Inflammatory macrophage treated with lipopolysaccharide for 4 hours (primary cell): ENCODE measurements around the gene PKN2.
"Not testable (repeated sequence)": the region's sequence is repeated elsewhere in the genome, so short reads cannot be mapped to it uniquely, and the experiment has no call there.

Source experiments
- DNase-seq: peaks from one replicate; pipeline ENCODE4 v3.0.0-alpha.2; 2020

PKN2 gene

DNA sequence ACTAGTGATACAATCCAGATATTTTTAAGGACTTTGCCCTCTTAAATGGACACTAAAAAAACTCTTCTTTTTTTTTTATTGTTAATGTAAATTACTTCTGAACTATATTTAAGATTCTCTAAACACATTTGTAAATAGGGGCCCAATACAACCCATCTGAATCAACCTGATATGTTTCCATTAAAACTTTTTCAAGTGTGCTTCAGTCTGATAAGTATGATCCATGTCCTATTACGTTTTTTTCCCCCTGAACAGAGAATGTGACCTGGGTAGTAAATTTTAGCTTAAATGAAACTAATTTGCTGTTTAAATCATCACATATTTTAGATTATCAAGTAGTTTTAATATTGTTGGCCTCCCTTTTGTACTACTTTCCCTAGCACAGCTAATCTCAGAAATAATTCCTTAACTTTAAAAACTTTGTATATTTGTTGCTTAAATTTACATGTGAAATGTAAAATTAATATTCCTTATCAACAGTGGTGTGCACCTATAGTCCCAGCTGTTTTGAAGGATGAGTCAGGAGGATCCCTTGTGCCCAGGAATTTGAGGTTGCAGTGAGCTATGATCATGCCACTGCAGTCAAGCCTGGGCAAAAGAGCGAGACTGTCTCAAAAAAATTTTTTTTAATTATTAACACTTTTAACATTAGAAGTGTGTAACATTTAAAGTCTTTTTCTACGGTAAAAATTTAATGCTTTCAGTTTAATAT is 3.0 kb upstream of the PKN2 start:
- no peak for DNase-seq

DNA sequence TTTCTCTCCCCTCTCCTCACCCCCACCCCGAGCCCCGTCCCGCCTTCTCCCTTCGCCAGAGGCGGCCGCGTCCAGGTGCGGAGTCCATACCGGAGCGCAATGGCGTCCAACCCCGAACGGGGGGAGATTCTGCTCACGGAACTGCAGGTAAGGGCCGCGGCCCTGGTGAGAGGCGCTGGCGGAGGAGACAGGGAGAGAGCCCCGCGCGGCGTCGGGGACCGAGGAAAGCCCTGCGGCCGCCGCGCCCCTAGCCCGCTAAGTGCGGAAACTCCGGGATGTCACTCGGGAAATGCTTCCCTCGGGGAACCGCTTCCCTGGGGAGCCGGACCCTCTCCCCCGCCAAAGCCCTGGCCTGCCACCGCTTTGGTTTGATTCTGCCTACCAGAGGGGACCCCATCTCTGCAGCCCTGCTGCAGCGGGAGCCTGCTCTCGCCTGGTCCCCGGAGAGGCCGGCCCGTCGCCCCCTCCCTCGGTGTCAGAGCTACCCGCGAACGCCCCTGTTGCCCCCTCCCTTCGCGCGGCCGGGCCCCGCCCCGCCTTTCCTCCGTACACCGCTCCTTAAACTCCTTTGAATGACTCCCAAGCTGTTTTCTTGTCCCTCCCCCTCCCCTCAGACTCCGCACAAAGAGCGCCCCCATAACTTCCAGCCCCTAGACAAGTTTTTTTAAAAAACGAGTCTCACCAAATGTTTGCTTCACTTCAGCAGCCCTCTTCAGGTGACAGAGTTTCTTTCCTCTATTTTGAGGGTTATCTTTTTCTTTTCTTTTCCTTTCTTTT is 597 bp downstream of the PKN2 start:
- peak; percentile 21 for DNase-seq

DNA sequence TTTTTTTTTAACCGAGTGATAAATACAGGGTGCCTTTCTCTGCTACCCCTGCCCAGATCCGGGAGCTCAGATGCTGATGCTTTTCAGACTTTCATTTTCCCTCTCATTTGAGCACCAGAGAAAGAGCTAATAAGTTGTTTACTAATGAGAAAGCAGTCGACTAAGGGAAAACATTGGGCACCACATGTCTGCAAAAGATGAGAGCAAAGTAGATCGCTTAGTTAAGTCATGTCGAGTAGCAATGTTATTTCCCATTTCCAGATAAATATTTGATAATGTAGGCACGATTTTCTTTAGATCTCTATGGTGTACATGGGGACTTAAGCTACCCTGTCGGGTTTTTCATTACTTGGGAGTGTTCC is 1.2 kb downstream of the PKN2 start:
- DNase-seq: peak; percentile 42

DNA sequence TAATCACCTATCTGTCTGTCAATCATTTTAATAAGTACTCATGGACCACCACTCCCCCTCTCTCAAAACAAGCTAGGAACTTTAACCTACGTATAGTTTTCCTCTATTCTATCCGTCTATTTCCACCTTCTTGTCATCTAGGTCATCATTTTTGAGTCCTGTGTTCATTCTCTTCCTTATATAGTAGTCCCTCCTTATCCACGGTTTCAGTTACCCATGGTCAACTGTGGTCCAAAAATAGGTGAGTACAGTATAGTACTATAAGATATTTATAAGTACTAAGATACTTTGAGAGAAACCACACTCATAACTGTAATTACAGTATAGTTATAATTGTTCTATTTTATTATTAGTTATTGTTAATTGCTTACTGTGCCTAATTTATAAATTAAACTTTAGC is 7.5 kb downstream of the PKN2 start:
- DNase-seq: no peak

DNA sequence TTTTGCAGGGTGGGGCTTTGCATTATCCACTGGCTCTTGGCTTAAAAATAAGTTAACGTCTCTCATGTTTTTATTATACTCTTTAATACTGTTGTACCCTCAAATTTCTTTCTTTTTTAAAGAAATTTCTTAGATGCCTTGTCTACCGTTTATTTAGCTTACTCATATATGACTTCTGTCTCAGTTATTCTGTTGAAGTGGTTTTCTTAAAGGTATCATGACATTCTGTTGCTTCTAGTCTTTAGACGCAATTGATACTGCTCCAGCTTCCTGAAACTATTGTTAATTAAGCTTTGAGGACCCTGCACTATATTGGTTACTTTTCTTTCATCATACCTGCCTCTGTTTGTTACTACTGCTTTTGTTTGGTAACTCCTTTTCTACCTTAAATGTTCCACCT is 11.7 kb downstream of the PKN2 start:
- DNase-seq: no peak

DNA sequence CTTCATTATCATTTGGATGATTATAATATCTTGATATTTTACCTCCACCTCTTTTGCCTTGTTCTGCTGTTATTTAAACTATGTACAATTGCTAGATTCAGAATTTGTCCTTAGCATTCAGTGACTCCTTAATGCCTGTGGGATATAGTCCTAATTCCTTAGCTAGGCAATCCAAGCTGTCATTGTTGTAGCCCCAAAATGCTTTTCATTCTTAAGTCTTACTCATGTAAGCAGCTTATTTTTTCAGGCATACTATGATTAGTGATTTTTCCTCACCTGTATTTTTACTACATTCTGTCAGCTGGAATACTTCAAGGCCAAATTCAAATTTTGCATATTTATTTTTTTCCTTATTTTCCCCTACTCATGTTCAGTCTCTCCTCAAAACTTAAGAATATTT is 13.4 kb downstream of the PKN2 start:
- DNase-seq: no peak

DNA sequence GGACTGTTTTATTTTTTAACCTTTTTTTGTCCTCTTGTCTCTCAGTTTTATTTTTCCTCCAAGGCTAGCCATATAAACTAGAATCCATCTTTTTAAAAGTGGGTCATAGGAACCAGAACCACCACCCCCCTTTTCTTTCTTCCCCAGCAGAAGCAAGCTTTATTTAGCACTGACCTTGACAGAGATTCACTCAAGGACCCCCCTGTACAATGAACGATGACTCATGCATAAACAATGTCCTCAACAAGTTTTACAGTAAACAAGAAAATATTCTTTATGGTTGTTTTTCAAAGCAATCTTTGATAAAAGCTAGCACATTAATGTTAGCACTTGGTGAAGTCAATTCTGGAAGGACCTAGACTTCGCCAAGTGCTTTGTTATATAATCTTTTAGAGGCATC is 14.1 kb downstream of the PKN2 start:
- DNase-seq: no peak

DNA sequence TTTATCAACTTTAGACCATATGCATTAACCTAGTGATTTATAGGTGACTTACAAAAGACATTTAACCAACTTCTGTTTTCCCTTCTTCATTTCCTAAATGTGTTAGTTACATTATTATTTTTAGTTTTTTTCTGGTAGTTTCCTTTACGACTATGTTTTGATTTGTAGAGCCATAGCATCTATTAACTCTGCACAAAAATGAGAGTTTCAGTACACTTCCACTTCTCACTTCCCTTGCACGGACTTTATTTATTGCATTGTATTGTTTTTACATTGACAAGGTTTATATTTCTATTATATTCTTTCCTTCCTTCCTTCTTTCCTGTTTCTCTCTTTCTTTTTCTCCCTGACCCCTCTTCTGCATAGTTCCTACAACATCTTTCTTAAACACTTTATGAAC is 14.7 kb downstream of the PKN2 start:
- no peak for DNase-seq

DNA sequence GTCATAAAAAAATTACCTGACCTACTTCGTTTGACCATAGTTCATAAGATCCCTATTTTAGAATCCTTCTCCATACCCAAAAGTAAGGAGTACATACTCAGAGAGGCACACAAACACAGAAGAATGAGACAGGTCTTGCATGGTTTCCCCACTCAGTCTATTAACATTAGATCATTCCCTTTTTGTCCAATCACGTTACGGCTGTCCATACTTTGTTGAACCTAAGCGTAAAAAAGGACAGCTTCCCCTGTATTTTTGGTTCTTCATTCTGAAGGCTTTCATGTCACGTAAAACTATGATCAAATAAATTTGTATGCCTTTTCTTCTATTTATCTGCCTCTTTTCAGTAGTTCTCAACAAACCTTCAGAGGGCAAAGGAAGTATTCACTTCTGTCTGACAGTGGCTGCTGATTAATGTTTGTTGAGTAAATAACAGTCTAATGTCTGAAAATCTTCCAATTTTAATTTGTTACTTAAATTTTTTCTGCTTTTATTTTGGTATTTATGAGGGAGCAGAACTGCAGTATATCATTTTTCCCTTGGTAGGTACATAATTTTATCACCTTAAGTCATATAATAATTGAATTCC is 16.4 kb downstream of the PKN2 start:
- peak; percentile 71 for DNase-seq

DNA sequence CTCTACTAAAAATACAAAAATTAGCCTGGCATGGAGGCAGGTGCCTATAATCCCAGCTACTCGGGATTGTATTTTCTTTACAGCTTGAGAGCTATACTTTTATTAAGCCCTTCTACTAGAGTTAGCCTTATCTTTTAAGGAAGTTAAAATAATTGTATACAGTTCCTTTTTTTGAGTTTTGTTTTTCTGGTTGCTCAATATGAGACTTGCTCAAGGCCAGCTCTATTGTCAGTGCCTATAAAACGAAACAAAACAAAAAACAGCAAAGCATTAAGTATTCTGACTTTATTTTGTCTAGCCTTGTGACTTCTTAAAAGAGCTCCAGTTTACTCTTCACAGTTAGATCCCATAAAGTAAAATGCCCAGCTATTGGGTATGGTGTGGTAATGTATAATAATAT is 17.2 kb downstream of the PKN2 start:
- DNase-seq: peak; percentile 94

DNA sequence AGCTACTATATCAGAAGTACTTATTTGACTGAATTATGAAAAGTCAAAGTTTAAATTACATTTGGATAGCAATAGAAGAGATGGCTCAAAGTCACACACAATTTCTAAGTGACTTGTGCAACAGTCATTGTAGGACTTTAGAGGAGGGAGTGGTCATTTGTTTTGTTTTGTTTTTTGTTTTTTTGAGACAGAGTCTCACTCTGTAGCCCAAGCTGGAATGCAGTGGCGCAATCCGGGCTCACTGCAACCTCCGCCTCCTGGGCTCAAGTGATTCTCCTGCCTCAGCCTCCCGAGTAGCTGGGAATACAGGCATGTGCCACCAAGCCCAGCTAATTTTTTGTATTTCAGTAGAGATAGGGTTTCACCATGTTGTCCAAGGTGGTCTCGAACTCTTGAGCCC is 17.7 kb downstream of the PKN2 start:
- peak; percentile 87 for DNase-seq

DNA sequence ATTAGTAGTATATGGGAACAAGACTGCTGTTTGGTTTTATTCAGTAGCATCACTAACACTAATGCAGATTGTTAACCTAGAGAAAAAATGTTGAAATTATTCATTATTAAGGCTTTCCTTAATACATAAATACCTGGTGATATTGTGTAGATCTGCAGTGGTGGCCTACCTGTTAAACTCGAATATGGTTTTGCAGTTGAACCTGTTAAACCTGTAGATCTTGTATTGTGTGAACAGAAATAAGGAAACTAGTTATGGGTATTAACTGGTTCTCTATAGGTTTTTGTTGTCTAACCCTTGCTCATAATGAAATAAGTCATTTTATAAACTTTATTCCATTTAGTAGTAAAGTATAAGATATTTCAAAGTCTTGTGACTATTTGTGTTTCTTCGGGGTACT is 23.9 kb downstream of the PKN2 start:
- no peak for DNase-seq

DNA sequence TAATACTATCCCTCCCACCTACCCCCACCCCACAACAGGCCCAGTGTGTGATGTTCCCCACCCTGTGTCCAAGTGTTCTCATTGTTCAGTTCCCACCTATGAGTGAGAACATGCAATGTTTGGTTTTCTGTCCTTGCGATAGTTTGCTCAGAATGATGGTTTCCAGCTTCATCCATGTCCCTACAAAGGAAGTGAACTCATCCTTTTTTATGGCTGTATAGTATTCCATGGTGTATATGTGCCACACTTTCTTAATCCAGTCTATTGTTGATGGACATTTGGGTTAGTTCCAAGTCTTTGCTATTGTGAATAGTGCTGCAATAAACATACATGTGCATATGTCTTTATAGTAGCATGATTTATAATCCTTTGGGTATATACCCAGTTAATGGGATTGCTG is 28.8 kb downstream of the PKN2 start:
- not testable (repeated sequence) for DNase-seq

DNA sequence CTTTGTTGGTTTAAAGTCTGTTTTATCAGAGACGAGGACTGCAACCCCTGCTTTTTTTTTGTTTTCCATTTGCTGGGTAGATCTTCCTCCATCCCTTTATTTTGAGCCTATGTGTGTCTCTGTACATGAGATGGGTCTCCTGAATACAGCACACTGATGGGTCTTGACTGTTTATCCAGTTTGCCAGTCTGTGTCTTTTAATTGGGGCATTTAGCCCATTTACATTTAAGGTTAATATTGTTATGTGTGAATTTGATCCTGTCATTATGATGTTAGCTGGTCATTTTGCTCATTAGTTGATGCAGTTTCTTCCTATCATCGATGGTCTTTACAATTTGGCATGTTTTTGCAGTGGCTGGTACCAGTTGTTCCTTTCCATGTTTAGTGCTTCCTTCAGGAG is 32.5 kb downstream of the PKN2 start:
- DNase-seq: not testable (repeated sequence)

DNA sequence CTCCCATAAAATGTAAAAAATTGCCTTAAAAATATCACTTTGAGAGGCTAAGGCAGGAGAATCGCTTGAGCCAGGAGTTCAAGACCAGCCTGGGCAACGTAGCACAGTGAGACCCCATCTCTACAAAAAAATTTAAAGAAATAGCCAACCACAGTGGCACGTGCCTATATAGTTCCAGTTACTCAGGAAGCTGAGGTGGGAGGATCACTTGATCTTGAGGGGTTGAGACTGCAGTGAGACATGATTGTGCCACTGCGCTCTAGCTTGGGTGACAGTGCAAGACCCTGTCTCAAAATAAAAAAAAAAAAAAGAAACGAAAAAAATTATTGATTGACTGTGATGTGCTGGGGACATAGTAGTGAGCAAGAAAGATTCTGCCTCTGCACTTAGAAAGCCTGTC is 38.4 kb downstream of the PKN2 start:
- no peak for DNase-seq

DNA sequence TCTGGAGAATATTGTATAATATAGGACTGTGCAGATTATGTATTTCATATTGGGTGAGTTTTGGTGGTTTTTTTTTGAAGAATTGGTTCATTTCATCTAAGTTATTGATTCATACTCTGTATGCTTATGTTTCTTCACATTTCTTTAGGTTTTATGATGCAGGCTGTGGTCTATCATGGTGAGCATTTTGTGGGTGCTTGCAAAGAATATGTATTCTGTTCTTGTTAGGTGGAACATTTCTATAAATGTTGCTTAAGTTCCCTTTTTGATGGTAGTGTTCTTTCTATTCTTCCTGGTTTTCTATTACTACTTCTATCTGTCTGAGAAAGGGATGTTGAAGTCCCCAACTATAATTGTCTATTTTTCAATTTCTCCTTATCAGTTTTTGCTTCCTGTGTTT is 42.6 kb downstream of the PKN2 start:
- peak; percentile 33 for DNase-seq

DNA sequence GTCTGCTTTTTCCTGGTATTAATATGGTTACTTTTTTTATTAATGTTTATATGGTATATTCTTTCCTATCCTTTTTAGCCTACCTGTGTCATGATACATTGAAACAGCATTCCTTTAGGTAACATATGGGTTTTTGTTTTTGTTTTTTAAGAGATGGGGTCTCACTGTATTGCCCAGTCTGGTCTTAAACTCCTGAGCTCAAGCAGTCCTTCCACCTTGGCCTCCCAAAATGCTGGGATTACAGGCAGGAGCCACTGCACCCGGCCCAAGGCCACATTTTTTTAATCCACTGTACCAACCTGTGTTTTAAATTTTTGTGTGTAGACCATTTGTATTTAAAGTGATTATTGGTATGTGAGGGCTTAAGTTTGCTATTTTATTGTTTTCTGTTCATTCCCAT is 43.1 kb downstream of the PKN2 start:
- no peak for DNase-seq

DNA sequence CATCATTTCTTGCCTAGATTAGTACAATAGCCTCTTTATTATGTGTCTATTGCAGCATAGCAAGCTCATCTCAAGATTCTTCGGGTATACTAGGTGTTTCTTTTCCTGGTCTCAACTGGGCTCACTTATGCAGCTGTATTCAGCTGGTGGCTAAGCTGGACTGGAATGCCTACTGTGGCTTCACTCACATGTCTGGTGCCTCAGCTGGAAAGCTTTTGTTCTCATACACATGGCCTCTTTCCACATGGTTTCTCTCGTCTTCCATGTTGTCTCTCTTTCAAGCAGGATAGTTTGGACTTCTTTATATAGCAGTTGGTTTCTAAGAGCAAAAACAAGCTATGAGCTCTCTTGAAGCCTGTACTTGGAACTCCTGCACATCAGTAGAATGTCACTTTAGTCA is 45.2 kb downstream of the PKN2 start:
- DNase-seq: no peak

DNA sequence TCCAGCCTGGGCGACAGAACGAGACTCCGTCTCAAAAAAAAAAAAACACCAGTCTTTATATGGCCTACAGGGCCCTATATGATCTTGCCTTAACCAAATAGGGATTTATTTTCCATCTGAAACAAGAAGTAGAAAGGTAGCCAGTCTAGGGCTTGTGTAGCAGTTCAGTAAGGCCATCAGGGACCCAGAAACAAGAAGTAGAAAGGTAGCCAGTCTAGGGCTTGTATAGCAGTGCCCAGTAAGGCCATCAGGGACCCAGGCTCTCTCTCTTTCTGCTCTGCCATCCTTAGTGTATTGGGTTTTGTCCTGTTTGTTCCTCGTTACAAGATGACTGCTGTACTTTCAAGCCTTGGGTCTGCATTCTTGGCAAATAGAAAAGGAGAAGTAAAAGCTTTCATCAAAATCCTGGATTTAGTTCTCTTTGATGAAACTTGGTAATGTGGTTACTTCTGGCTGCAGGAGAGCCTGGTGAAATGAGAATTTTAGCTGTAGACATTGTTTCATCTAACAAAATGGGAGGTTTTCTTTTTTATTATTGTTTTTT is 46.1 kb downstream of the PKN2 start:
- DNase-seq: peak; percentile 38

DNA sequence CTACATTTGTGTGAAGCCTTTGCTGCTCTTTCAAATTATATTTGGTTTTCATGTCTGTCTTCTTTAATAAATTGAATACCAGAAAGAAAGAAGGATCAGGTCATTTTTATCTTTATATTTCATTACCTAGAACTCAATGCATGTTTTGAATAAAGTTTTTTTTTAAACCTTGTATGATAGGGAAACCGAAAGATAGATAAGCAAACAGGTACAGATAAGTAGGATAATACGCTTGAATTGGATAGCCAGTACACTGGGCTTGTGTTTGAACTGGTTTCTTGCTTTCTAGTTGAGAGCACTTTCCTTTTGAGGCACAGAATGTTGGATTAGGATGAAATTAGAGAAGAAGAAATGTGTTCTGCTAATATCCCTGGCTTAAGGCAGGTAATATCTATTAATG is 46.9 kb downstream of the PKN2 start:
- no peak for DNase-seq

DNA sequence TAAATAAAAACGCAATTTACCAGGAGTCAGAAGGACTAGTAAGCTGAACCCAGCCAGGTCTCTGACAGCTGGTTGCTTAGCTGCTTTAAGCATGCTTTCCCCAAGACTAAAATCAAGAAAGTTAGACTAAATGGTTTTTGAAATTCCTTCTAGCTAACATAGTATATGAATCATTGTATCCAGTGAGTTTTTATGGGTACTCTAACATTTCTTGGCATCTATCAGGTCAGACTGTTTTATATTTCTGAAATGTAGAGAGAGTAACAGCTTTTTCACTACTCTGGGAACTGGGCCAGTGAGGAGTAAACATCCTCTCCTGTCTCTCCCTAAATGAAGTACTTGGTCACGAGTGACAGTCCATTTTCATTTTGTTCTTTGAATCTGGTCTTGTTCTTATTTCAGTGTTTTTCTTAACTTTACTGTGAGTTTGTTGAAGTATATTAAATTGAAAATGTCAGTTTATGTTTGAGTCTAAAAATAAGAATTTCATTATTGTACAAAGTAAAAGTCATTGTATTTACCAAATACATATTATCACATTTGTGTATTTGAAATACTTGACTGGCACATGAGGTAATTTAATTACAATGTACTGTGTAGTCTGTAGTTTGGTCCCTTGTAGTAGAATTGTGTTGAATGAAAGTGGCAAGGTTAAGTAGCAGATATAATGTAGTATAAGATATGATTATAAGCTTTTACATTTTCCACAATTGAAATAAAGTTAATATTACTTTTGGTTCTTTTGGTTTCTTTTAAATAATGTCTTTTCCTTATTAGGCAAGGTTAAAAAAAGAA is 47.6 kb downstream of the PKN2 start:
- no peak for DNase-seq

DNA sequence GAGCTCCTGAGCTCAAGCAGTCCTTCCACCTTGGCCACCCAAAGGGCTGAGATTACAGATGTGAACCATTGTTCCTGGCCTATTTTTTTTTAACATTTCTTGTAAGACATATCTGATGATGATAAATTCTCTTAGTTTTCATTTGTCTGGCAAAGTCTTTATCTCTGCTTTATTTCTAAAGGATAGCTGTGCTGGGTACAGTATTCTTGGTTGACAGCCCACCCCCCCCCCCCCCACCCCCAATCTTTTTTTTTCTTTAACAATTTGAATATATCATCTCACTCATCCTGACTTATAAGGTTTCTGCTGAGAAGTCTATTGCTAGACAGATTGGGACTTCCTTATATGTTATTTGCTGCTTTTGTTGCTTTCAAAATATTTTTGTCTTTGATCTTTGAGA is 51.3 kb downstream of the PKN2 start:
- DNase-seq: no peak

DNA sequence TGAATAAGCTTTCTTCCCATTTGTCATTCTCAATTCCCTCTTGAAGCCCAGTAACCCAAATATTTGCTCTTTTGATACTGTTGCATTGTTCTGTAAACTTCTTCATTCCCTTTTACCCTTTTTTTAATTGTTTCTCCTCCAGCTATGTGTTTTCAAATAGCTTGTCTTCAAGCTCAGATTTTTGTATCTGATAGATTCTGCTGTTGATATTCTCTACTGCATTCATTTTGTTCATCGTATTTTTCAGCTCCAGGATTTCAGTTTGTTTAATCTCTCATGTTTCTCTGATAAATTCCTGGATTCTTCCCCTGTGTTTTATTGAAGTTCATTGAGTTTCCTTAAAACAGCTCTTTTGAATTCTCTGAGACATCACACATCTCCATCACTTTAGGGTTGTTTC is 51.8 kb downstream of the PKN2 start:
- no peak for DNase-seq
